Measurements from ENCODE around the gene MC1R. TPM values are rescaled to one million over a fixed set of nuclear protein-coding genes. Genes with fewer than 3 reads are reported as not detected.
A peak's percentile ranks its signal among the peaks of the same experiment; 100 is the strongest.
"Not testable (repeated sequence)": the region's sequence is repeated elsewhere in the genome, so short reads cannot be mapped to it uniquely, and the experiment has no call there.

MC1R gene
- 2.7 and 2.8 TPM in 2 replicates for total RNA-seq

DNA sequence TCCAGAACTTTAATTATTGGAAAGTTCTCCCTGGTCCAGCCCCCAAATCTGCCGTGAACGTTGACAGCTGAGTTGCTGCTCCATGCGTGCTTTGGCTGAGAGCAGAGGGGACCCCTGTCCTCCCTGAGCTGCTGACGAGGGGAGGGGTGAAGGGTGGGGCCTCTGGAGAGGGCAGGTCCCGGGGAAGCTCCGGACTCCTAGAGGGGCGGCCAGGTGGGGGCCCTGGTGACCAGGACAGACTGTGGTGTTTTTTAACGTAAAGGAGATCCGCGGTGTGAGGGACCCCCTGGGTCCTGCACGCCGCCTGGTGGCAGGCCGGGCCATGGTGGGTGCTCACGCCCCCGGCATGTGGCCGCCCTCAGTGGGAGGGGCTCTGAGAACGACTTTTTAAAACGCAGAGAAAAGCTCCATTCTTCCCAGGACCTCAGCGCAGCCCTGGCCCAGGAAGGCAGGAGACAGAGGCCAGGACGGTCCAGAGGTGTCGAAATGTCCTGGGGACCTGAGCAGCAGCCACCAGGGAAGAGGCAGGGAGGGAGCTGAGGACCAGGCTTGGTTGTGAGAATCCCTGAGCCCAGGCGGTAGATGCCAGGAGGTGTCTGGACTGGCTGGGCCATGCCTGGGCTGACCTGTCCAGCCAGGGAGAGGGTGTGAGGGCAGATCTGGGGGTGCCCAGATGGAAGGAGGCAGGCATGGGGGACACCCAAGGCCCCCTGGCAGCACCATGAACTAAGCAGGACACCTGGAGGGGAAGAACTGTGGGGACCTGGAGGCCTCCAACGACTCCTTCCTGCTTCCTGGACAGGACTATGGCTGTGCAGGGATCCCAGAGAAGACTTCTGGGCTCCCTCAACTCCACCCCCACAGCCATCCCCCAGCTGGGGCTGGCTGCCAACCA, at the start of gene MC1R:
Gene MC1R, plus strand, starts transcription at position 410 of the 895 bp plus-strand sequence. Its CDS starts 397 bp downstream, at position 807.
- no peak for DNase-seq (ENCODE audit: extremely low read depth, low read depth, low spot score)

DNA sequence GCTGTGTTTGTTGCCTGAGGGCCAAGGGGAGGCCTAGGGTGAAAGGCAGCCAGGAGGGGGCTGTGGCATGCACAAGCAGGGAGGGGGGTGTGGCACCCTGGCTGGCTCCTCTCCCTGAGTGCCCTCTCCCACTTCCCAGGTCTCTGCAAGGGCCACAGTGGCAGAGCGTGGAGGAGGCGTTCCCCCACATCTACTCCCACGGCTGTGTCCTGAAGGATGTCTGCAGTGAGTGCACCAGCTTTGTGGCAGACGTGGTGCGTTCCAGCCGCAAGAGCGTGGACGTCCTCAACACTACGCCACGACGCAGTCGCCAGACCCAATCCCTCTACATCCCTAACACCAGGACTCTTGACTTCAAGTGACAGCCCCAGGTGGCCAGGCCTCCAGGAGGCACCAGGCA, 48.8 kb upstream of the MC1R start:
- DNase-seq (ENCODE audit: extremely low read depth, low read depth, low spot score), result no peak

DNA sequence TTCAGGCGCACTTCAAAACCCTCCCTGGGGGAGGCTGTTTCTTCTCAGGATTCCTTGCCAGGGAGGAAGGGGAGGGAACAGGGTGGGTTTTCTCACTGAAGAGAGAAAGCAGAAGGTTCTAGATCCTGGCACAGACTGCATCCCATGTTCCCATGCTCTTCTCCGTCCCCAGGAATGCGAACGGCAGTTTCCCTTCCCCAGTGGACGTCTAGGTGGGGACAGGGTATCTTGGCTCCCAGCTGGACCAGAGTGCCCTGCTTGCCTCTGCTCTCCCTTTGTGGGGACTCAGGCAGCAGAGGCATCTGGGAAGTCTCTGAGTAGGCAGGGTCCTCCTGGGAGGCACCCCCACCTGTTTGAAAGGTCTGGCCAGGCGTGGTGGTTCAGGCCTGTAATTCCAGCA, 48.2 kb upstream of the MC1R start:
- DNase-seq (ENCODE audit: extremely low read depth, low read depth, low spot score), result no peak

DNA sequence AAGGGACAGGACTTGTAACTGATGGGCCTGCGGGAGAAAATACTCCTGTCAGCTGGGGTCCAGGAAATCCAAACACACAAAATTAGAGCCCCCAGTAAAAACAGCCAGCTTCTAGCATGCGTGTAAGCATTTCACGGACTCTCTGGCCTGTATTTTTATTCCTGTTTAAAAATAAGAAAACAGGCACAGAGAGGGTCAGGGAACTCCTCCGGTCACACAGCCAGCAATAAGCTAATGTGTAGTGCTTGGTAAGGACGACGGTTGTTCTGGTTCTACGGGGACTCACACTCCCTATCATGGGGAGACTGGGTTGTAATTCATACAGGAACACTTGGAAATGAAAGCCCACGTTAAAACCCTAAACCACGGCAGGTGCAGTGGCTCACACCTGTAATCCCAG, 46.8 kb upstream of the MC1R start:
- DNase-seq (ENCODE audit: extremely low read depth, low read depth, low spot score), result no peak

DNA sequence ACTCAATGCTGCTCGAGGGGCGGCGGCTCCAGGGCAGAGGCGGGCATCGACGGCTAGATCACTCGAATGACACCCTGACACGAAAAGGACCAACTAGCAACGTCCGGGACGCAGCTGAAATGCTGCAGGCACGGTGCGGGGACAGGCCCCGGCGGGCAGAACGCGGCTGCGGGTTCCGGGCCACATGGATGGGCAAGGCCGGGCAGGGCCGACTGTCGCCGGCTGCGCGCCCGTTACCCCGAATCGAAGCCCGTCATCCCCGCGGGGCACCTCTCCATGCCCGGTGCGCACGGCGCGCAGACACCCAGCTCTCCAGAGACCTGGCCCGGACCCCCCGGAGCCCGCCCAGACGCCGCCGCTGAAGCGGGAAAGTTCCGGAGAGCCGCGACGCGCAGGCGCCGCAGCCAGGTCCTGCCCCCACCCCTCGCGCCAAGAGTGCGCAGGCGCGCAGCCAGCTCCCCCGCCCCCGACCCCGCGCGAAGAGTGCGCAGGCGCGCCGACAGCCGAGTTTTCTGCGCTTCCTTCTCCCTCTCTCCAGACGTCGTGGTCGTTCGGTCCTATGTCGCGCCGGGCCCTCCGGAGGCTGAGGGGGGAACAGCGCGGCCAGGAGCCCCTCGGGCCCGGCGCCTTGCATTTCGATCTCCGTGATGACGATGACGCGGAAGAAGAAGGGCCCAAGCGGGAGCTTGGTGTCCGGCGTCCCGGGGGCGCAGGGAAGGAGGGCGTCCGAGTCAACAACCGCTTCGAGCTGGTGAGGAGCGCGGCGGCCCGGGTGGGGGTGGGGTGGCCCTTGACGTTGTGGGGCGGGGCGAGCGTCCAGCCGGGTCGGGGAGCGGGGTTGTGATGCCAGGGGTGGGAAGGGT, 45.3 kb upstream of the MC1R start, which contains the start of gene TCF25:
Gene TCF25, plus strand, starts transcription at position 484 of the 863 bp plus-strand sequence. Its CDS starts 76 bp downstream, at position 560.
- peak; percentile 22 for DNase-seq (ENCODE audit: extremely low read depth, low read depth, low spot score)

DNA sequence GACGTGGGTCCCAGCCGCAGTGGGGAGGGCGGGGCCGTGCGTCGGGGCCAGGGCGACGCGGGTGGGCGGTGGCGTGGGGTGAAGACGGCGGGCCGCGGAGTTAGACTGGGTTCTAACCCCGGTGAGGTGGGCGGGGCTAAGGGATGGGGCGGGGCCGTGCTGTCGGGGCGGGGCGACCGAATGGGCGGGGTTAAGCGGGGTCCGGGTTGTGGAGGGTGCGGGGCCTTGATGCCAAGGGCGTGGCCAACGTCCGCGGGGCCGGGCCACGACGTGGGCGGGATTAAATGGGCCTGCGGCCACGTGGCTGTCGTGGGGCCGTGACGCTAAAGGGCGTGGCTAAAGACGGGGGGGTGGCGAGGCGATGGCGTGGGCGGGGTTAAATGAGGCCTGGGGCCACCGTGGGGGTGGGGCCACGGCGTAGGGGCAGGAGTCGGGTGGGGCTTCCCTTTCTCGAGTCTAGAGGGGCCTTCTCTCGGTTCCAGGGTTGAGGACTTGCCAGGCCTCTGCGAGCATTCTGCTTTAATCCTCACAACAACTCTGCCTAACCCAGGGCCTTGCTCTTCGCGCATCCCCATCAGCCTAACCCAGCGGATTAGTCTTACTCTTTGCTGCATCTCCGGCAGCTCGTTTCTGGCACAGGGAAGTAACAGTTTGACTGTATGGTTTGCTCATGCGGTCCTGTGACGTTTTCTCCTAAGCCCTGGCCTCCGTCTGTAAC, 44.5 kb upstream of the MC1R start:
- peak; percentile 48 for DNase-seq (ENCODE audit: extremely low read depth, low read depth, low spot score)

DNA sequence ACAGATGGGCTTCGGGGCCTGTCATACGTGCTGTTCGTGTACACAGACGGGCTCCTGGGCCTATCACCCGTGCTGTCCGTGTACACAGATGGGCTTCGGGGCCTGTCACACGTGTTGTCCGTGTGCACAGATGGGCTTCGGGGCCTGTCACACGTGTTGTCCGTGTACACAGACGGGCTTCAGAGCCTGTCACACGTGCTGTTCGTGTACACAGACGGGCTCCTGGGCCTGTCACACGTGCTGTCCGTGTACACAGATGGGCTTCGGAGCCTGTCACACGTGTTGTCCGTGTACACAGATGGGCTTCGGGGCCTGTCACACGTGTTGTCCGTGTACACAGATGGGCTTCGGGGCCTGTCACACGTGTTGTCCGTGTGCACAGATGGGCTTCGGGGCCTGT, 39.5 kb upstream of the MC1R start:
- not testable (repeated sequence) for DNase-seq (ENCODE audit: extremely low read depth, low read depth, low spot score)

DNA sequence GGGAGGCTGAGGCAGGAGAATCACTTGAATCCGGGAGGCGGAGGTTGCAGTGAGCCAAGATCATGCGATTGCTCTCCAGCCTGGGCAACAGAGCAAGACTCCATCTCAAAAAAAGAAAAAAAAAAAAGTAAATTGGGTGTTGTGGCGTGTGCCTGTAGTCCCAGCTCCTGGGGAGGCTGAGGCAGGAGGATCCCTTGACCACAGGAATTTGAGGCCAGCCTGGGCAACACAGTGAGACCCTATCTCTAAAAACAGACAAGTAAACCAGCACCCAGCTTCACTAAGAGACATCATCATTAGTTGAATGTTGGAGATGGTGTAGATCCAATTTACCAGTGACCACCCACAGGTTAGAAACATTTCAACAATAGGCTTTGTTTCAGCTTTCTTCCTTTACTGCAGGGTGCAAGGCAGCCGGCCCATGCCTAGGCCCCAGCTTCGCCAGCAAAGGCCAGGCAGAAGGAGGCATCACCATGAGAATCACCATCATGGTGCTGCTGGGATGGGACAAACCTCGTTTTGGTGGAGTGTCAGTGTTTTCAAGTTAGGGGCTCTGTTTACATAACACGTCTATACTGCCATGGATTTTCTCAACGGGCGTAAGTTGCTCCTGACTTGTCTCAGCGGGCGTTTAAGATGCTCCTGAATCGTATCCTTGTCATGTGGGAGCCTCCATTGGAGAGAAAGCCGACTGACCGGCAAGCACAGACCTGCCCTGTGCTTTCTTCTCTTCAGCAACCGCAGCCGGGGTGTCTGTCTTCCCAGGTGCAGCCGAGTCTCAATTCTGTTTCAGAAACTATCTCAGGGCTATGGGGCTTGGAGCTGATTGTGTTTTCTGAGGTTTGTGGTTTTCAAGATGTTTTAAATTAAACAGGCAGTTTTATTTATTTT, 37.9 kb upstream of the MC1R start:
- DNase-seq (ENCODE audit: extremely low read depth, low read depth, low spot score), result no peak

DNA sequence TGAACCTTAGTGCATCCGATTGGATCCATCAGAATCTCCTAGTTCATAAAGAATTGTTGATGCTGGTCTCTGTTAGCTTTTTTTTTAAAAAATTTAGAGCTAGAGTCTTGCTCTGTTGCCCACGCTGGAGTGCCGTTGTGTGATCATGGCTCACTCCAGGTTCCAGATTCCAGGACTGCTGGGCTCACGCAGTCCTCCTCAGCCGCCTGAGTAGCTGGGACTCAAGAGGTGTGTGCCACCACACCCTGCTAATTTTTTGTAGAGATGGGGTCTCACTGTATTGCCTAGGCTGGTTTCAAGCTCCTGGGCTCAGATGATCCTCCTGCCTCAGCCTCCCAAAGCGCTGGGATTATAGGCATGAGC, 37.3 kb upstream of the MC1R start:
- DNase-seq (ENCODE audit: extremely low read depth, low read depth, low spot score), result no peak

DNA sequence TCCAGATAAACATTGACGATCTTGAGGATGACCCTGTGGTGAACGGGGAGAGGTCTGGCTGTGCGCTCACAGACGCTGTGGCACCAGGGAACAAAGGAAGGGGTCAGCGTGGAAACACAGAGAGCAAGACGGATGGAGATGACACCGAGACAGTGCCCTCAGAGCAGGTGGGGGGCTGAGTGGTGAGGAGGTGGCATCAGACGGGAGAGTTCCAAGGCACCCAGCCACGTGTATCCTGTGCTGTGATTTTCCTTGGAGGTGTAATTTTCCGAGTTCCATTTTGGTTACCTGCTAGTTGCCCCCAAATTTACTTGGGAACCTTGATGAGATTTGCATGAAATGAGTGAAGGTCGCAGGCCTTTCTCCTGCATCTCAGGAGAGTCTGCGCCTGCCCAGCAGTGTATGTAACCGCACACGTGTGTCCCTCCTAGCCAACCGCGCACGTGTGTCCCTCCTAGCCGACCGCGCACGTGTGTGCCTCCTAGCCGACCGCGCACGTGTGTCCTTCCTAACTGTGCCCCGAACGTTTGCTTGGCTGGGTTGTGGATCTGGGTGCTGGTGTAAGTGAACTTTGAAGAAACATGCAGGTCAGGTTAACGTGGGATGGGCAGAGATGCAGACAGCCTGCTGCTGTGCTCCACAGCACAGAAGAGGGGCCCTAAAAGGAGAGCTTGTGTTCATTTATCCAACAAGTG, 35.2 kb upstream of the MC1R start:
- DNase-seq (ENCODE audit: extremely low read depth, low read depth, low spot score), result no peak

DNA sequence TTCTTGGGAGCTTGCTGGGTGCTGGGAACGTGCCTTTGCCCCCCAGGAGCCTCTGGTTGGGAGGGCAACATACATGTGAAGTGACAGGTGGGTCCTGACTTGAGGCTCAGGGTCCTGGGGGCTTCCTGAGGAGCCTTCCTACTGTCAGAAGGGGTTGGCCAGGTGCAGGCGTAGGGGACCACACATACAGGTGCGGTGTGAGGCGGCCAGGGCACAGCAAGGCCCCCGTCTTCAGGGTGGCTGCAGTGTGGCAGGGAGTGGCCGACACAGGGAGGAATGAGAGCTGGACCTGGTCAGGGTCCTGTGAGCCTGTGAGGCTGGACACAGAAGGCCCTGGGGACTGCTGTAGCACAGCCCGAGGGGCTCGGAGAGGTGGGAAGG, 34.6 kb upstream of the MC1R start:
- no peak for DNase-seq (ENCODE audit: extremely low read depth, low read depth, low spot score)

DNA sequence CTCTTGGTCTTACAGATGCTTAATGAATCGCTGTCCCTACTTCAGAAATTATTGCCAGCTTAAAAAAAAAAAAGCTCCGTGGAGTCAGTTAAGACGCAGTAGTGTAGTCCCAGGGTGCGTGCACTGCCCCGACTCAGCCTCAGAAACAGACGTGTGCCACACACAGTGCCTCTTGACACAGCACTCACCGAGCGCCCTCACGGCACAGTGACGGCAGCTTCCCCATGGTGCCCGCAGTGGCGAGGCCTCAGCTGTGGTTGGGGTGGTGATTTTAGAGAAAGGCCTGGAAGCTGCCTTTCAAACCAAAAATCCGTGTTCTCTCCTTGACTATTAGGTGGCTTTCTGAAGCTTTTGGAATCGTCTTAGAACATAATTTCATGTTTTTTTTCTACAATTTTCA, 31.4 kb upstream of the MC1R start:
- DNase-seq (ENCODE audit: extremely low read depth, low read depth, low spot score), result no peak

DNA sequence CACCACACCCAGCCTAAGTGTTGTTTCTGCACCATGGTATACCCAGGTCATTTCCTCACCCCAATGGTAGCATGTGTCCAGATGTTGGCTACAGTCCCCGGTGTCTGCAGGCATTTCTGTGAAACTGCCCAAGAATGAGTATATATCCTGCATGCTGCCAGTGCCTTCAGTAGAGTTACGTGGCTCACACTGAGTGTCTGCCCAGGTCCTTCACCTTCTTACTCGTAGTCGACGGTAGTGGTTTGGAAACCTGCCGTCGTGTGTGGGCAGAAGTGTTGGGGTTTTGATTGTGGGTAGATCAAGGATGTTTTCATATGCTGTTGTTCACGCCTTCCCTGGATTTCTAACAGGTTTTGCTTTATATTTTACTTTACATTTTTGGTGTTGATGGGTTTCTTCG, 28.5 kb upstream of the MC1R start:
- no peak for DNase-seq (ENCODE audit: extremely low read depth, low read depth, low spot score)

DNA sequence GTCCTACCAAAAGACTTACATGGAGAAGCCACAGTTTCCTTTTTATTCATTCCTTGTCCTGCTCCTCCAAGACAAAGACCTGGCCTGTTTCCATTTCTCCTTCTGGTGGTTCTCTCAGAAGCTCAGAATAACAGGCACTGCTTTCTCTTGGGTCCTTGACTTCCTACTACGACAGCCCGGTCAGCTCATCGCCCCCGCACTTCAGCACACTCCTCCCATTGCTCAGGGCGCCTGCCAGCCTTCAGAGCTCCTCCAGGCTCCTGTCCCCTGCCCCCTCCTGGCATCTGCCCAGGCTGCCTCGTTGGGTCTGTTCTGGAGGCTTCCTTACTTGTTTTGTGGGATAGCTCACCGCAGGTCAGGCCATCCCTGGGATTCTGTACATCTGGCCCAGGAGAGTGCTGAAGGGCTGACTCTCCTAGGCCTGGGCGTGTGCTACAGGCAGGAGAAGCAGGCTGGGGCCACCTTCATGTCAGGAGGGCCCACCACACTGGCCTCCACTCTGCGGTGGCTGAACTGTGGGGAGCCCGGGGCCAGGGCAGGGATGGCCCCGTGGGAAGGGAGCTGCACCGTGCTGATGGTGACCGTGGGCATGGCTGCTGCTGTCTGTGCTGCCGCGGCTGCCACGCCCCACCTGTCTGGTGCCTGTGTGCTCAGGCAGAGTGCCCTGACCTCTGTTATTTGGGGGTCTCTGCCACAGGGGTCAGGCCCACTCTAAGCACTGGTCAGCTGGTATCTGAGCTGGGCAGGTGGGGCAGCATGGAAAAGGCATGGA, 27.6 kb upstream of the MC1R start:
- DNase-seq (ENCODE audit: extremely low read depth, low read depth, low spot score), result no peak

DNA sequence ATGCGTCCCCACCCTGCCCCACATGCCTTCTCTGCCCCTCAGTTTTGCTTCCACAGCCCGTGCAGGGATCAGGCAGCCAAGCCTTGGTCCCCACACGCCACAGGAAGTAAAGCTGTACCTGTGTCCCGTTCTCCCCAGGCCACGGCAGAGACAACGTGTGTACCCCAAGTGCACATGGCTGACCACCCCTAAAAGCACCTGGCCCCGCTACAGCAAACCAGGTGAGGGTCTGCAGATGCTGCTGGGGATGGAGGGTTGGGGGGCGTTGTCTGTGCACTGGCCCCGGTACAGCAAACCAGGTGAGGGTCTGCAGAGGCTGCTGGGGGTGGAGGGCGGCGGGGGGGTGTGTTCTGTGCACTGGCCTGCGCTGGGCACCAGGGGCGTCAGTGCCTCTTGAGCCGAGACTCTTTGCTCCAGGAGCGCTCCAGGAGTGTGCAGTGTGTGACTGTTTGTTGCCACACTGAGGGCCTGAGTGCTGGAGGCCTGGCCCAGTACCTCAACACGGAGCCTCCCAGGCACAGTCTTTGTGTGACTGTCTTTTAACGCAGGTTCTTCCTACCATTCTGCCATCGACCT, 26.5 kb upstream of the MC1R start:
- DNase-seq (ENCODE audit: extremely low read depth, low read depth, low spot score), result no peak

DNA sequence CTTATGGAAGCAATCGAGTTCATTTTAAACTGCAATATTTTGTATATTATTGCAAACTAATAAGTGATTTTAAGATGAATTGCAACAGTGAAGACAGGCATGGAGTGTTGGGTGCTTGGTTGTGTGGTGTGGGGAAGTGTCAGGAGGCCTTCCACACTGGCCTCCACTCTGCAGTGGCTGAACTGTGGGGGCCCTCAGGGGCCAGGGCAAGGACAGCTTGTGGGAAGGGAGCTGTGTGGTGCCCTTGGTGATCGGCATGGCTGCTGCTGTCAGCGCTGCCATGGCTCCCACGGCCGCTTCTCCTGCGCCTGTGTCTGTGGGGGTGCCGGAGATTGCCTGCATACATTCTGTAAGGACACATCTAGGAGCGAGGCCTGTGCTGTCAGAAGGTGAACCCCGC, 26.0 kb upstream of the MC1R start:
- no peak for DNase-seq (ENCODE audit: extremely low read depth, low read depth, low spot score)

DNA sequence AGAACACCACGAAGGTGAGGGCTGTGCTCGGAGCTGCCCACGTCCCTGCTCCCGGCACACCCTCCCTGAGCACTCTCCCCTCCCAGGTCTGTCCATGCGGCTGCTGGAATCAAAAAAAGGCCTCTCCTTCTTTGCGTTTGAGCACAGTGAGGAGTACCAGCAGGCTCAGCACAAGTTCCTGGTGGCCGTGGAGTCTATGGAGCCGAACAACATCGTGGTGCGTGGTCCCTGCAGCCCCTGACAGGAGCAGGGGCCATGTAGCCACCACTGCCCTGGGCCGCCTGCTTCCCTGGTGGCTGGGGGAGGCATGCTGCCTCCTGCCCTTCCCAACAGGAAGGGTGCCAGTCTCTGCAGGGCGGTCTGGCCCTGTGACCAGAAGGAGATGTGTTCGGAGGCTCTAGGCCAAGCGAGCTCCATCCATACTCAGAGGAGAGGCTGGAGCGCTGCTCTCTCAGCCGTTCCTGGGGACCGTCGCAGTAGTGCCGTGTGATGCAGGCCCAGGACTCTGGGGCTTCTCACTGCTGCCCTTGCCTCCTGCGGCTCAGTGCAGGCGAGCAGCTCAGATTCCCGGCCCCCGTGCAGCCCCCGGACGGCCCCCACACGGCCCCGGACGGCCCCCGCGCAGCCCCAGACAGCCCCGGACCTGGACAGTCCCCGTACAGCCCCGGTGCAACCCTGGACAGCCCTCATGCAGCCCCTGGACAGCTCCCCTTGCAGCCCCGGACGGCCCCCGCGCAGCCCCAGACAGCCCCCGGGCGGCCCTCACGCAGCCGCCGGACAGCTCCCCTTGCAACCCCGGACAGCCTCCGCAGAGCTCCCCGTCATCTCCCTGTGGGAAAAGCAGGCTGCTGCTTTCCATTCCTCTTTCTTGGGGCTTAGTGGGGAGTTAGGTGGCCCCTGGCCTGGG, 24.8 kb upstream of the MC1R start:
- no peak for DNase-seq (ENCODE audit: extremely low read depth, low read depth, low spot score)

All from glomerular endothelial cell (primary cell).